HG02798 (cell line): ENCODE data around the gene ASB2.

Experiments
- ATAC-seq: cut with Tn5 transposase; IDR thresholded peaks from one replicate; pipeline ENCODE4 v1.9.1; 2021; ENCODE audit warnings: mild to moderate bottlenecking; ENCODE audit not compliant: unreplicated experiment, poor library complexity

Gene ASB2

DNA sequence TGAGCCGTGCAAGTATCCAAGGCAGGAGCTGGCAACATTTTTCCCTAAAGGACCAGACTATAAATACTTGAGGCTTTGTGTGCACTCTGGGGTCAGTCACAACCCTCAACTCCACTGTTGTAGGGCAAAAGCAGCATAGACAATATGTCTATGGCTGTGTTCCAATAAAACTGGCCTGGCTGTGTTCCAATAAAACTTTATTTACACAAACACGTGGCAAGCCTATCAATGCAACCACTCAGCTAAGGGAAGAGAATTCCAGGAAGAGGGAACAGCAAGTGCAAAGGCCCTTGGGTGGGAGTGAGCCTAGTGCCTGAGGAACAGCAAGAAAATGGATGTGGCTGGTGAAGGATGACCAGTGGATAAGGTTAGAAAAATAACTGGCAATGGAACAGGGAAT, 60.6 kb downstream of the ASB2 start:
- ATAC-seq = no peak

GRCh38 chr14:93915070-93915705, 61.2 kb downstream of the ASB2 start:
- ATAC-seq = no peak

- ATAC-seq = no peak
Observed at GRCh38 chr14:93914278-93914677, 62.1 kb downstream of the ASB2 start.

DNA sequence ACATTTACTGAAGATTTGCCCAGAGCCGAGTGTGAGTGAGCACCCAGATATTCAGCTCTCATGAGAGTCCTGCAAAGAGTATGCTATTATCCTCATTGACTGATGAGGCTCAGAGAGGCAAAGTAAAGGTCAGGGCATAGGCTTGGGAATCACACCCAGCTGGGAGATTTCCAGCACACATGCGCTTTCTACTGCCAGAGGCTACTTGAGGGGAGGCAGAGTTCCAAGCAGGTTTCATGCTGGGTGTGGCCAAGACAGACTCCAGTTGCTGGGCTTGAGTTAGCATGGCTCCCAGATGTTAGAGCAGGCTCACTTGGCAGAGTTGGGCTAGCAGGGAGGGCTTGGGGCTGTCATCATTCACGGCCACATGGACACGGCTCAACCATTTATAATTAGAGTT, 63.6 kb downstream of the ASB2 start:
- ATAC-seq = no peak

DNA sequence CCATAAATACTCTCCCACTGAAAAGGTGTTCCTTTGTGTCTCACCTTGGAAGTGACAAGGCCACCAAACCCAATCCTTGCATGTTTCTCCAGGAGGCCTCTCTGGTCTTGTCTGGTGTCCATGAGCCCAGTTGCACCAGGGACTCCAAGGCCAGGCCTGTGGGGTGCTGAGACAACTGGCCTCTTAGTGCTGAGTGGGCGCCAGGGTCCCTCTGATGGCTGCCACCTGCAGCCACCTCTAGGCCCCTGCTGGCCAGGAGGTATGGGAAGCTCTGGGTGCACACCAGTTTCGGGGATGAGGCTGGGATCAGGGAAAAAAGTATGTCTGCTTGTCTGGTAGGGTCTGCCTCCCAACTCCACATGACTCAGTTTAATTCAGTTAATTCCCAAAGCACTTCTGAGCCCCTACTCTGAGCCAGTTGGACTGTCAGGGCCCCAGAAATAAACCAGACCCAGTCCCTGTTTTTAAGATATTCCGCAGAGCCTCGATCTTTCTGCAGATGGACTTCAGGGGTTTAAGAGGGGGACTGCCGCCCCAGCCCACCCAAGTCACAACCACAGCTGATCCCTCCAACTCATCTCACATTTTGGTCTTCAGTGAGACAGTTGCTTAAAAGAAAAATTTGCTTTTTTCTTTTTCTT, 64.3 kb downstream of the ASB2 start:
- no peak for ATAC-seq

DNA sequence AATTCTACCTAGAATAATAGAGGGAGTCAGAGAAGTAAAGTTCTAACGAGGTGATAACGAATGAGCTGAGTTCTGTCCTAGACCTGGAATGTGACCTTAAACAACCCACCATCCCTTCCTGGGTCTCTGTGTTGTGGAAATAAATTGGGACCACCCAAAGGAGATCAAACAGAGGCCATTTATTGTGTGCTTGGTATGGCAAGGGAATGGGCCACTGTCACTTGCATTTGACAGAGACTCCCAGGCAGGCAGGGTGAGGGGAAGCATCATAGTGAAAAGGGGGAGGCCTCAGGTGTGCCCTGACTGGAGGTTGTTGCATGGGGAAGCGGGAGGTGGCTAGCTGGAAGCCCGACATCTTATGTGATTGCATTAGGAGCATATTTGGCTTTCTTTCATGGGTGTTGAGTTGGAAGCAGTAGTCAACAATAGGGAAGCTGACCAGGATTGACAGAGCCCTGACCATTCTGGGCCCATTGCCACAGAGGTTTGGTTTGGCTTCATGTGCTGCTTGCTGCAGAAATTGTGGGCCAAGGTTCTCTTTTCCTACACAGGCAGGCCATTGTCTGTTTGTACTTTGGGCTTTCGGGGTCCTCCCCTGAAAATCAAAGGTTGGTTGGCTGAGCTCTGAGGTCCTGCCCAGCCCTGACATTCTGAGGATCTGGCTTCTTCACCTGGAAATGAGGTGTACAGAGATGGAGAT, 66.8 kb downstream of the ASB2 start:
- no peak for ATAC-seq

GRCh38 chr14:93906341-93907329, 69.7 kb downstream of the ASB2 start:
- ATAC-seq = peak; percentile 72

GRCh38 chr14:93905623-93906022, 70.7 kb downstream of the ASB2 start:
- no peak for ATAC-seq

DNA sequence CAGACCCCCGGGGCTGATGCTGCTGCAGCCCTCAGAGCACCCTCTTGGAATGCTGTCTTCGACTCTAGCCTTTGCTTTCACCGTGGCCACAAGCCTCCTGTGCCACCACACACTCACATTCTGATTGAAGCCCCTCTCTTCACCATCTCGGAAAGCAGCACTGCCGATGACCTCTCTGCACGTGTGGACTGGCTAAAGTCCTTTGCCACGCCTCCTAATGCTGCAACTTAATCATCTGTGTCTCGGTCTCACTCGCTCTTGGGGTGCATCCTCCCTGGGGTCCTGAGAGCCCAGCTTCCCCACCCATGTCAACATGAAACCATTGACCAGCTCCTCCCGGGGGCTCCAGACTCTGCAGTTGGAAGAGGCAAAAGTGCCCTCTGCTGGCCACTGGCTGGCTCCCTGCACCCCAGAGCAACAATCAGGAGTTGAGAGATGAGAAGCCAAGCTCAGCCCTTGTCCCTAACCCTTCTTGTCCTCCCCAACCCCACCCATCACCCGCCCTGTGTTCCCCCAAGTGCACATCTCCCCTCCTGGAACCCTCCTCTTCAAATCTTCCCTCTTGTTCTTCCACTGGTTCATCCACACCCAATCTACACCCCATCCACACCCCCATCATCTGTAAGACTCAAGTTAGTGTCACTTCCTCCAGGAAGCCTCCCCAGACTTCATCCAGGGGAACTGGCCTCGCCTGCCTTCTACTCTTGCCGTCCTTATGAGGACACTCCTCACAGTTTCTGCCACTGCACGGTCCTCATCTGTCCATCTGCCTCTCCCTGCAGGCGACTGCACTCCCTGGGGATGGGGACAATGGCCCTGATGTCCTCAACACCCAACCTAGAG, 72.8 kb downstream of the ASB2 start:
- no peak for ATAC-seq

GRCh38 chr14:93902619-93903307, 73.6 kb downstream of the ASB2 start:
- ATAC-seq = no peak

- ATAC-seq = no peak
Observed at GRCh38 chr14:93901813-93902212, 74.6 kb downstream of the ASB2 start.

- no peak for ATAC-seq
Observed at GRCh38 chr14:93898731-93899130, 77.6 kb downstream of the ASB2 start.

- ATAC-seq = no peak
Observed at GRCh38 chr14:93898081-93898611, 78.2 kb downstream of the ASB2 start.

DNA sequence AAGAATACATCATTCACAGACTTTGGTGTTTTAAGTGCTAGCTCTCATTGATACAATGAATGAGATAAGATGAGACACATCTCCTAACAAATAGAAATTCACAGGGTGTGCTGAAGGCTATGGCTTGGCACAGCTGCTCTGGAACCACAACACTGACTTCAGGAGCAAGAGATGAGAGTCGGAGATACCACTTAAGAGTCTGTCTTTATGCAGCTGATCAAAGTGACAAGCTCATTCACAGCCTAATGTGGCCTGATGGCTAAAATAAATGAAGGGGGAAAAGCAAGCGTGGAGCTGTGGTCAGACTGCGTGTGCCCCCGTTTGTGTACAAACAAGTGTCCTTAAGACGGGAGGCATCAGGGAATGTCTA, 78.9 kb downstream of the ASB2 start:
- no peak for ATAC-seq

DNA sequence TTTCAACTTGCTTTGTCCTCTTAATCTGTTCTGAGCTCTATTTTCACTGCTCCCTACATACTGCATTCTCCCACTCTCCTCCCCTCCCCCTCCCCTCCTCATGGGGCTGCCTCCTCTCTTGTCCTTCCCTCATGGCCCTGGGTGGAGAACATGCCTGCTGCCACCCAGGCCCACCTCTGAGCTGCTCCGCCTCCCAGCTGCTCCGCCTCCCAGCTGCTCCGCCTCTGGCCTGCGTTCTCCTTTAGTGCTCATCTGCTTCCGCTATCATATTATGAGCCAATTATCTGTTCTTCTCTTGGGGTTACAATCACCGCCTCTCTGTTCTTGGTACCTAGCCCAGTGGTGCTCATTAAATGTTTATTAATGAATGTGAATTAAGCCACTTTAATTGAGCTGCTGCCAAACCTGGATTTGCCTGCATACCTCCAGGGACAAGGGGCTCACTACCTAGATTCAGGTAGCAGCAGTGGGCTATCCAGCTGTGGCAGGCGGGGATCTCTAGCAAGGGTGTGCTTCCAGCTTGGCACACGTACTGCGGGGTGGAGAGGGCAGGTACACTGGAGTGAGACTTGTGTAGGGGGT, 81.3 kb downstream of the ASB2 start:
- ATAC-seq = no peak

DNA sequence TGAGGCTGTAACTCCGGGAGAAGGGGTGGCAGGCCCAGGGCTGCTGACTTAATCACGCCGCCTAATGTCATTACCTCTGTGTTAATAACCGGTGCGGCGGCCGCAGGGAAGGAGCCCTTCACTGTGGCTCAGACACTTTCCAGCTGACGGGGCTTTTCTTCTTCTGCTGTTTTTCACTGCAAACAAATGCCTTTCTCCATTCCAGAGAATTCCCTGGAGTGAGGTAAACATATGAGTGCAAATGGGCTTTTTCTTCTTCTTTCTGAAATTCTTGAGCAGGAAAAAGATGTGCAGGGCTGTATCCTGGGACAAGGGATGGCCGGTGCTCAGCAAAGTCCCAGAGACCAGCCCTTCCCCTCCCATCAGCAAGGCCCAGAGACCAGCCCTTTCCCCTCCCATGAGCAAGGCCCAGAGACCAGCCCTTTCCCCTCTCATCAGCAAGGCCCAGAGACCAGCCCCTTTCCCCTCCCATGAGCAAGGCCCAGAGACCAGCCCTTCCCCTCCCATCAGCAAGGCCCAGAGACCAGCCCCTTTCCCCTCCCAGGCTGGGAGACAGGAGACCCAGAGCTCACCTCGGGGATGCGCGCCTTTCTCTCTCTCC, 82.6 kb downstream of the ASB2 start:
- no peak for ATAC-seq

- ATAC-seq = no peak
Observed at GRCh38 chr14:93892923-93893558, 83.3 kb downstream of the ASB2 start.

- ATAC-seq = no peak
Observed at GRCh38 chr14:93892505-93892839, 83.9 kb downstream of the ASB2 start.
